Measurements from ENCODE around the gene MRO.
"Not testable (repeated sequence)": the region's sequence is repeated elsewhere in the genome, so short reads cannot be mapped to it uniquely, and the experiment has no call there.

MRO gene

DNA sequence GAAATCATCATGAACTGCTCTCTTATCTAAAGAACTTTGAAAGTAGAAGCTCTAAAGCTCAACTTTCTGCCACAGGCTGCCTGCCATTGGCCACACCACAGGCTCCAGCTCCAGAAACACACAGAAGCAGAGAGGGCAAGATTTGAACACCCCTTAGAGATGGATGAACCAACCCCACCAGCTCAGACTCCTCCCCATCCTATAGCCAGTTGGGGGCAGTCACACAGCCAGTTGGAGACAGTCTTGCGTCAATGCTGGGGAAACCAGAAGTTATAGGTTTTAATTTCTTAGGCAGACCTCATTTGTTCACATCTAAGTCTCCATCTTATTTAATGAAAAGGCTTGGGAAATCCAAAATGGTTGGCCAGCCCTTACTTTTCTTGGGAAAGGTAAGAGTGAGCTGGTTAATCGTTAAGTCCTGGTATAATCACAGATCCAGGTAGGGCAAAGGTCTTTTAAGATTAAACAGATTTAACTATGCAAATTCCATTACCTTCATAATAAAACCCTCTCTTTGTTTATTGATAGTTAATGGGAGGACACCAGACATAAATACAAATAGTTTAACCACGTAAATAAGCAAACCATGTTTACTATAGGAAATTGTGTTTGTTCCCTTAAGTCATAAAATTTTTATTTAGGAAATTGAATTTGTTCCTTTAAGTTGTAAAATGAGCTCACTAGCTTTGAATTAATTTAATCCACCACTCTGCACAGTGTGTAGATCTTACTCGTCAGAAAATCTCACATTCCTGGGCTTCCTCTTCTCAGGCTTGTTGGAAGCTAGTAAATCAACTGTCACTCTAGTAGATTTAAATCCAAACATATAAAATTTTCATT is 28.0 kb downstream of the MRO start:
- DNase-seq: no peak

DNA sequence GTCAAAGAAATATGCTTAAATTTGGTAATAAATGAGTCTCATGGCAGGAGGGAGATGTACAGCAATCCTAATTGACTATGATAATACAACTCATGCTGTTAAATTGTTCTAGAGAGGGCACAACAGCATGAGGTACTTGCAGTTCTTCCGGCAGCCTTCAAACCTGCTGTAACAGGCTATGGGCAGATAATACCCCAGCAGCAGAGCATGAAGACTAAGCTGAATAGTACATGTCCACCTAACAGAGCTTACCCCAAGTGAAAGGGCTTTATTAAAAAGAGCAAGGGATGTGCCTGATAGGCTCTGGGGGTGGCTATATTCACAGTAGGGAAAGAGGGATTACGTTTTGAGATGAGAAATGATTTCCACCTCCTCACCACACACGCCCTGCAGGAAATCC is 28.9 kb downstream of the MRO start:
- no peak for DNase-seq

DNA sequence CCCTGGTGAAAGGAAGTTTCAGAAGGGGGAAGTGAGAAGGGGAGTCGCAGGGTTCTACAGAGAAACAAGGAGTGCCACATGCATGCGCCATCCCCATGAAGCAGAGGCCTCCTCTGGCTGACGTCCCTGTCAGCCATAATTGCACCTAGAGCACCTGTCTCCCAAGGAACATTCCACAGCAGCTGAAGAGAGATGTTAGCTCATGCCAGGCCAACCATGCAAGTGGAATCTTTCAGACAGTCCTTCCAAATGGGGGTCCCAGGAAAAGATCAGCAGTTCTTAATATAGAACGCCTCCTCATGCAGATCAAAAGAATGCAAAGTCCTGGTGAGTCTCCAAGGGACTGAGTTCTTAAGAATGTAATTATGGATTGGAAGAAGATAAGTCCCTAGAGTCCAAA is 29.6 kb downstream of the MRO start:
- no peak for DNase-seq

DNA sequence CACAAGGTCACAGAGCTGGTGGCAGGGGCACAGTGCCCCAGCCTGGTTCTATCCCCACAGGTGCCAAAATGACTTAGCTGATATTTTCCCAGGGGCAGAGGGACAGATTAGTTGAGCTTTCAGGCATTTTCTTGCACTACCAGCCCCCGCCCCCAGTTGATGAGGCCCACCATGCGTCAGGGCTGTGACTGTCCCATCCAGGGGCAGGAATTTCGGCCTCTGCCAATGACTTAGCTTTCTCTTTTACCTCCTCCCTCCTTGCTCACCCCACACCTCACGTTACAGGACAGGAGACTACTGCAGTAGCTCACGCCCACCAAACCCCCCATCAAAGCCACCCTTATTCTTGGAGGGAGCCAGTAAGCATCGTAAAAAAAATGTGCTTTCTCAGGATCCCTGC is 31.5 kb downstream of the MRO start:
- DNase-seq: no peak

DNA sequence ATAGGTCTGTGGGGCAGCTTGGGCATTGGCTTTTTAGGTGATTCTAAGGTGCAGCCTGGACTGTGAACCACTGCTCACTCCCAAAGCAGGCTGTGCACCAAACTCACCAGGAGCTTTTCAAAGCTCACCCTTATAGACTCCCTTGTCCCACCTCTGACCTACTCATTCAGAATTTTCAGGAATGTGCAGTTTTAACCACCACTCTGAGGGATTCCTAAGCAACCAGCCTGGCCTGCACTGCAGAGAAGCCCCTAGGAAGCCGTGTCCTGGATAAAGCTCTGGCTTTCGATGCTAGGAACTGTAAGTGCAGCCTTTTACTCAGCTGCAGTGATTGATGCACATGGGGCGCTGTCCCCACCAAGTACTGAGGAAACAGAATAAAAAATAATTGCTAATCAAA is 33.0 kb downstream of the MRO start:
- no peak for DNase-seq

DNA sequence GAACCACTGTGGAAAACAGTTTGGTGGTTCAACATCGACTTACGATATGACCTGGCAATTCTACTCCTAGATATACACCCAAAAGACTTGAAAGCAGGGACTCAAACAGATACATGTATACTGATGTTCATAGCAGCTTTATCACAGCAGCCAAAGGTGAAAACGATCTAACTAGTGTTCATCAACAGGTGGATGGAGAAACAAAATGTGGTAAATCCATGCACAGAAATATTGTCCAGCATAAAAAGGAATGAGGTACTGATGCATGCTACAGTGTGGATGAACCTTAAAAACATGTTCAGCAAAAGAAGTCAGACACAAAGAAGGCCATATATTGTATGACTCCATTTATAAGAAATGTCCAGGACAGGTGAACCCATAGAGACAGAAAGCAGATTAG is 36.3 kb downstream of the MRO start:
- DNase-seq: no peak

DNA sequence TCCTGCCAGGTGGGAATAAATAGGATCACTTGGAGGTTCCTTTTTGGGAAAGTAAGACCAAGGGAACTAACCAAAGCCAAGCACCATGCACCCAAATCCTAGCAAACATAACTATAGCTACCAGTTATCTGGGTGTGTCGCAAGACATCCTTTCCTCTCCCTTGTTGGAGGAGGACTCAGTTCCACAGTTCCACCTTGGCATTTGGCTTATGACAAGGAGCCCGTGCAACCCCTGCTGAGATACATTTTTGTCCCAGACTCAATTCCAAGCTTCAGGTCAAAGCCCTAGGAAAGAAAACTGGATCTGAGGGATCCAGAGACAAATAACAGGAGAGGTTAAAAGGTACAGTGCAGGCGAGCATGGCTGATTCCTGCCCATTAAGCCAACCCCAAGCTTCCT is 40.8 kb downstream of the MRO start:
- DNase-seq: not testable (repeated sequence)

DNA sequence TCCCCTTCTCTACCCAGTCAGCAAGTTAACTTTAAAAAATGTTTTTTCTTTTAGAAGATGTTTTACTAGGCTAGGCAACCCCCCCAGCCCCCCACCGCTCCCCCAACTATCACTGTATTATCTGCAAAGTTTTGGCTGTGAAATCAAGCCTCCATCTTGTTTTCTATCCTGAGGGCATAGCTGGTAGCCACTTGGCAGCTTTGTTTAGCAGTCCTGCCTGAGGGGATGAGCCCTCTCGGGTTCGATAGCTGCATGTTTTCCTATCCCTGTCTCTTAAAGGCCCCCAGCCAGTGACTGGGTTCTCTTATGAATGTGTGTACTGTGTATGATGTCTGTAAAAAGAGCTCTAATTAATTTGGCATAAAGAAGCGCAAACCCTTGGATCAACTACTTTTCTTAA is 43.4 kb downstream of the MRO start:
- DNase-seq: no peak

DNA sequence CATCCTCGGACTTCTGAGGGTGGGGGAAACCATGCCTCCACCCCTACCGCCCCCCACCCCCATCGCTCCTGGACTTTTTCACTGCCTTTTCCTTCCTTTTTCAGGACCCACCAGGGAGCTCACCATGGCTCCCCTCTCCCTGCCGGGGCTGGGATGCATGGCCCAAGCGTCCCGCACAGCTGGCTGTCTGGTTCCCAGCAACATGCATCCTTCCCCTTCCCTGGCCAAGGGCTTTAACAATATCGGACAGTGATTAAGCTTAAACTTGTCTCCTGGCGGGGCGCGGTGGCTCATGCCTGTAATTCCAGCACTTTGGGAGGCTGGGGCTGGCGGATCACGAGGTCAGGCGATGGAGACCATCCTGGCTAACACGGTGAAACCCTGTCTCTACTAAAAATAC is 44.1 kb downstream of the MRO start:
- DNase-seq: no peak

DNA sequence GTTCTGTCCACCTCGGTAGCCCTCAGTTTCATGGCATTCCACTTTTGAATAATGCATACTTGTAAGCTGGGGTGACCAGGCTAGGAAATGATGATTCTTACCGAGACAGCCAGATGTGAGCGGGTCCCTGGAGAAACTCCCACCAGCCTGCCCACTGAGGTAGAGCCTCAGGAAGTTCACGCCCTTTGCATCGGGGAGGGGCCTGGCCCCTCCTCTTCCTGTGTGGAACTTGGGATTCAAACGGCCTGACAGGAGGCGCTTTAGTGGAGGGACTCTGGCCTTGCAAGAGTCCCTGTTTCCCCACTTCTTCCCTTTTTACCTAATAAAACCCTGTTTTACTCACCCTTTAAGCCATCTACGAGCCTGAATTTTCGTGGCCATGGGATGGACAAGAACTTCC is 44.6 kb downstream of the MRO start:
- no peak for DNase-seq

DNA sequence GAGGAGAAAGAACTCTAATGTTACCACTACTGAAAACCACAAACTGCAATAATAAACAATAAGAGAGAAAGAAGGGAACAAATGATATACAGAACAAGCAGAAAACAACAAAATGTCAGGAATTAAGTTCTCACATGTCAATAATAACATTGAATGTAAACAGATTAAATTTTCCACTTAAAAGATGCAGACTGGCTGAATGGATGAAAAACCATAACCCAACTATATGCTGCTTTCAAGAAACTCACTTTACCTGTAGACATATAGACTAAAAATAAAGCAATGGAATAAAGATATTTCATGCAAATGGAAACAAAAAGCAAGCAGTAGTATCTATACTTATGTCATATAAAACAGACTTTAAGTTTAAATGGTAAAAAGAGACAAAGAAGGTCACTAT is 50.4 kb downstream of the MRO start:
- DNase-seq: no peak

DNA sequence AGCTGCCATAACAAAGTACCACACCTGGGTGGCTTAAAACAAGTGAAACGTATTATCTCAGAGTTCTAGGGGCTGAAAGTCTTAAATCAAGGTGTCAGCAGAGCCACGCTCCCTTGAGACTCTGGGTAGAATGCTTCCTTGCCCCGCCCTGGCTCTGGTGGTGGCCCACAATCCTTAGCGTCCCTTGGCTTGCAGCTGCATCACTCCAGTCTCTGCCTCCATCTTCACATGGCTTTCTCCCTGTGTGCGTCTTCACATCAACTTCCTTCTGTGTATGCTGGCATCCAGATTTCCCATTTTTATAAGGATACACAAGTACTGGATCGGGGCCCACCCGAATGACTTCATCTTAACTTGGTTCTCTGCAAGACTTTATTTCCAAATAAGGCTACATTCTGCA is 62.5 kb downstream of the MRO start:
- no peak for DNase-seq

DNA sequence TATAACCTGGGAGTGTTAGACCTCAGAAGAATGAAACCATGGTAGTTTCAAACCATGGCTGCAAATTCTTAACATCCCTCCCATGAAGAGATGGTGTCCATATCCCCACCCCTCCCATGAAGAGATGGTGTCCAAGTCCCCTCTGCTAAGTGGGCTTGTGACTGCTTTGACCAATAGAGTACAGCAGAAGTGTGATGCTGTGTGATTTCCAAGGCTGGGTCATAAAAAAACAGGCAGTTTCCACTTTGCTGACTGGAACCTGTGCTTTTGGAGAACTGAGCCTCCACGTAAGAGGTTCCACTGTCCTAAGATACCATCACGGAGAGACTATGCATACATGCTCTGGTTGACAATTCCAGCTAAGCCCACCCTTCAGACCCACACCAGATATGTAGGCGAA is 65.5 kb downstream of the MRO start:
- DNase-seq: no peak

DNA sequence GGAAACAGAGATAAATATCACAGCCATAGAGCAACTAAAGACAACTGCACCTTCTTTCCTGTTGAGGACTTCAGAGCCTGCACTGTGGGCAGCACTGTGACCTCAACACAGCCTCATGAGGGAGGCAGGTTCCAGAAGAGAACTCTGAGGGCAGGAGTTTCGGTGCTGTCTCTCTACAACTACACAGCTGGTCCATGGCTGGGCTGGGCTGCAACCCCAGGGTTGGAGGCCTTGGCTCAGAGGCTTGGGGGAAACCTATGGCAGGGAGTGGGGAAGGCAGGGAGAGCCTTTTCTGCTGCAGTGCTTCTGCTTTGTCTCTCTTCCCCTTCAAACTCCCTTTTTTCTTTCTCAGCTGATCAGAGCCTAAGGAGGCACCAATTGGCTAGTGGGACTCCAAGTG is 66.5 kb downstream of the MRO start:
- no peak for DNase-seq

DNA sequence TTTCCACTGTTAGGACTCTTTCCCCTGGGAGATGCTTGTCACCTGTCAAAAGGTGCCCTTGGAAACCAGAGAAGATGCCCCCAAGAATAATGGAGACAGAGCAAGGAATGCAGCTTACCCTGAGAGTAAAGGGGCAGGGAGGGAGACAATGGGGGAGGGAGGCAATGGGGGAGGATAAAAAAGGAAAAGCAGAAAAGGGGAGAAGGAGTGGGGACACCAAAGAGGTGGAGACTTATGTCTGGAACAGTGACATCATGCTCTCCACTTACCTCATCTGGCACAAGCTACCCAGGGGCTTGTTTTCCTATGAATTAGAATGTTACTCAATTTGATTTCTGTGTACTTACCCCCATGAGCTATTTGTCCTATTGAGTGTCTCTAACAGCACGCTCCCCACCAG is 67.9 kb downstream of the MRO start:
- DNase-seq: no peak

DNA sequence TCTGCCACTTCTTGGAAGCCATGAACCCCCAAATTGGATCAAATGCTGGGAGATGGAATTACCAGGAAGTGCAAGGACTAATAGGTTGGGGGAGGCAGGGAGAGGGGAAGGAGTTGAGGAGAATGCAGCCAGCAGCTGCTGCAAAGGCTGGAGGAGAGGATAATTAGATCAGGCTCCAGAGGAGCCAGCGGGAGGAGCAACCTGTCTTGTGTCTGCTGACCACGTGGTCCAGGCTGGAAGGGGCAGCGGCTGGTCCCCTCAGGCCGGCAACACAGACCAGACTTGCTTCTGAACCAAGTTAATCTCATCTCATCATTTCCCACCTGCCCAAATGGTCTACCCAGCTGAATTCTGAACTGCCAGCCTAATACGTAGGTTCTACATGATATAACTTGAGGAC is 68.3 kb downstream of the MRO start:
- no peak for DNase-seq

DNA sequence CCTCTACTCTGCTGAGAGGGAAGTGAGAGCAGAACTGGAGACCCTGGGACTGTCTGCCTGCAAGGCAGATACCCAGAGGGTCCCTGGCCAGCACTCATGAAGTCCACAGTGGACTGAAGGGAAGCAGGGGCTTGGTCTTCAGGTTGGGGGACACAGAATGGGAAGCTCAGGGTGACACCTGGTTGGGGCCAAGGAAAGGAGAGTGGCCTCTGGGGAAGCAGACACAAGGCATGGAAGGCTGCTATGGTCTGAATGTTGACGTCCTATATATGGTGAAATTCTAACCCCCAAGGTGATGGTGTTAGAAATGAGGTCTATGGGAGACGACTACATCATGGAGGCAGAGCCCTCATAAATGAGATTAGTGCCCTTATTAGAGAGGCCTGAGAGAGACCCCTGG is 69.3 kb downstream of the MRO start:
- no peak for DNase-seq

DNA sequence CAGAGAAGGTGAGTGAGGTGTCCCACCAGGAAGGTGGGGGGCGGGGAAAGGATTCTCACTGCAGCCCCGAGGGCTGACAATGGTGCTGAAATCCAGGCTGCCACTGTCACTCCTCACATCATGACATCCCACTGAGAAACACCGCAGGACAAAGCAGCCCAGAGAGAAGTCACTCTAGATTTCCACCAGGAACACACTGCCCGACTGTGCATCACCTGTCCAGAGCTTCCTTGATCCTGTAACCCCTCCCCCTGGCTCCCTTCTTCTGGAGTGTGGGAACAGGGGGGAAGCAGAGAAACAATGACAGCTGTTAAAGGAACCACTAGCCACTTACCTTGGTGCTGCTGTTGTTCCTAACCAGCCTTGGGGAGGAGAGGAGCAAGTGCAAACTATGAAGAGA is 69.9 kb downstream of the MRO start:
- no peak for DNase-seq

DNA sequence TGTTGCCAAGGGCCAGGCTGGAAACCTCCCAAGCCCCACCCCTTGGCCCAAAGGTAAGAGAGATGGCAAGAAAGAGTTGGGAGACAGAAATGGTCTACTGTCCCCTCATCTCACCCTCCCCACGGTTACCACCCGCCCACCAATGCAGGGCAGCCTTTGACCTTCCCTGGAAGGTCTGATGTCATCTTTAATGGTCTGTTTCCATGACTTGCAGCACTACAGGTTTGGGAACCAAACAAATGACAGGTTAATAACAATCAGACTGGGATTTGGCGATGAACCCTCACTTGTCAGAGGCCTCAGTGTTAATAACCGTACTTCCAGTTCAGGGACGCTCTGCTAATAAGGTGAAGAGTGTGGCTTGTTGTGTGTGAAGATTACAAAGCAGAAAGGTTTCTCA is 70.4 kb downstream of the MRO start:
- DNase-seq: no peak

DNA sequence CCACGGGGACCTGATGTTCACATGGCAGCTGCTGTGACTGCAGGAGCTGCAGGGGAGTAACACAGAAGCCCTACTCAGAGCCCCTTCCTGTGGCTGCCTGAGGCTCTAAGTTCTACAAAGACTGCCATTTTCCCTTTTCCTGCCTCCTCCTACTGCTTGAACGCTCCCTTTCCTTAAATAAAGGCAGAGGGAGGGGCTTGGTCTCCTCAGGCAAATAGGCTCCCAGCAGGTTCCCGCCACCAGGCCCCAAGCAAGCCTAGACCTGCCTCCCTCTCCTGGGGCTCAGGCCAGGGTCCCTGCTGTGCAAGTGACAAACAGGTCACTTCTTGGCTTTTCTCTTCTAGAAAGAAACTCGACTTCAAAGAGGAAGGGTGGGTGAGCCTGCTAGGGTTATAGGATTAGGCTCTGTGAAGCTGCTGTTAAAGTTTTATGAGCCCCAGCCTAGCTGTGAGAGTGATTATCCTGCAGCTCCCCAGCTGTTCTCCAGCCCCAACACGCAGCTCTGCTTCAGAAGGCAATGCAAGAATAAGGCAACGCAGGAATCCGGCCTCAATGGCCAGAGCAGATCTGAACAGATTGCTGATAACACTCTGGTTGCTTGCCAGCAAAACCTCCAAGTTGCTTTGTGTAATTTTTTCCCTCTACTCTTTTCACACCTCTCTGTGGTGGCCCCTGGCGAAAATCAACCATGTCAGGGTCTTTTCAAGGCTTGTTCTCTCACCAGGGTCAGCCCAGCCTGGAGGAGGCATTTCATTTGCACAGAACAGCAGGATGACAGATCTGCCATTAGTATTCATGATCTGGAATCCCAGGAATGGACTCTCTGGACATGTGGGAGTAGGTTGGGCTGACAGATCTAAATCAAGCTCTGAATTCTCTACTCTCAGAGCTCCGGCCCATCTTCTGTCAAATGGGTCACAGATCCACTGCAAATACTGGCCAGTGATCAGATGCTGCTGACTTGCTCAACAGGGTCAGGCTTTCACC is 71.3 kb downstream of the MRO start:
- DNase-seq: no peak

DNA sequence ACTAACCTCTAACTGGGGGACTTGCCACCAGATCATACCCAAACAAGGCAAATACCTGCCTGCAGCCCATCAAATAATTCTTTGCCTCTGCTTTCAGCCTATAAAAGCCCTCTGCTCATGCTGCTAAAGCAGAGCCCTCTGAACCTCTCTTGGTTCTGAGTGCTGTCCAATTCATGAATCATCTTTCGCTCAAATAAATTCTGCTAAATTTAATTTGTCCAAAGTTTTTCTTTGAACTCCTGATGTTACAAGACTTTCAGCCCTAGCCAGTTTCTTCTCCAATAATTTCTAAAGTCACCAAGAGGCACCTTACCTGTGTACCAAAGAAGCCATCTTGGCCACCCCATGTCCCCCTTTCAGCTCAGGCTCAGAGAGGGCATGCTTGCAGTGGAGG is 72.0 kb downstream of the MRO start:
- no peak for DNase-seq

DNA sequence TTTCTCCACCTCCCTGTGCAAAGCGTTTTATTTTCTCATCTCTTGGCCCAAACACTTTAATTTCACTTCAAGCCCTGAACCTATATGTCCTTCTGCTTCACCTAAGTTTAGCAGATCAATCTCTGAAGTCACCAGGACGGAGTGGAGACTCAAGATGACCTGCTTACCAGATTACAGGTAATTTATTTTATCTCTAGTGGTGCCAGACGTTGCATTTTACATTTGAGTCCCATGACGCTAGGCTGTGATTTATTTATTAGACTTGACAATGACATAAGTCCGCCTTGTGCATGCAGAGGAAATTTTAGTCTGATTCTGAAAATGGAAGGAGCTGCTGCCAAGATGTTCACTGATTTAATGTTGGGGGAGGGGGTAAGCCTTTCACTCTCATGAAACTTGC is 73.9 kb downstream of the MRO start:
- DNase-seq: no peak

Data from activated T-cell treated with anti-CD3 and anti-CD28 coated beads for 4 hours (primary cell).